ENCODE results near the gene SECISBP2.

DNA sequence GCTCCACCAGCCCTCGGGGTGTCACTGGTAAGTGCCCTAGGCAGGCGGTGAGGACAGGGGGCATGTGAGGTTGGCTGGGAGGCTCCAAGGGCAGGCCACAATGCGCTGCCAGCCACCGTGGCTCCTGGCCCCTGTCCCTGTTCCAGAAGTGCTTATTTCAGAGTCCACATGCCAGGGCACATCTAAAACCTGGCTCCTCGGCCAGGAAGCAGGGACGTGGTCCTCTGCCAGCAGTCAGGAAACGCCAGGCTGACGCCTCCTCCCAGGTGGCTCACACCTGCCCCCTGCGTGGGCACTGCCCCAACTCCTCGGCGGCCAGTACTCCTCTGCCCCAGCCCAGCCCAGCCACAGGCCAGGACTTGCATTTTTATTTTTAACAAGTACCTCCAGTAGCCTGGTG lies 68.5 kb downstream of the SECISBP2 start:
- no peak for TF ChIP-seq POLR2AphosphoS5 (IDR thresholded peaks at IDR 0.05; ENCODE audit: insufficient read depth in 1 of 2, low read depth in 1 of 2)
- TF ChIP-seq, protein P1, sequence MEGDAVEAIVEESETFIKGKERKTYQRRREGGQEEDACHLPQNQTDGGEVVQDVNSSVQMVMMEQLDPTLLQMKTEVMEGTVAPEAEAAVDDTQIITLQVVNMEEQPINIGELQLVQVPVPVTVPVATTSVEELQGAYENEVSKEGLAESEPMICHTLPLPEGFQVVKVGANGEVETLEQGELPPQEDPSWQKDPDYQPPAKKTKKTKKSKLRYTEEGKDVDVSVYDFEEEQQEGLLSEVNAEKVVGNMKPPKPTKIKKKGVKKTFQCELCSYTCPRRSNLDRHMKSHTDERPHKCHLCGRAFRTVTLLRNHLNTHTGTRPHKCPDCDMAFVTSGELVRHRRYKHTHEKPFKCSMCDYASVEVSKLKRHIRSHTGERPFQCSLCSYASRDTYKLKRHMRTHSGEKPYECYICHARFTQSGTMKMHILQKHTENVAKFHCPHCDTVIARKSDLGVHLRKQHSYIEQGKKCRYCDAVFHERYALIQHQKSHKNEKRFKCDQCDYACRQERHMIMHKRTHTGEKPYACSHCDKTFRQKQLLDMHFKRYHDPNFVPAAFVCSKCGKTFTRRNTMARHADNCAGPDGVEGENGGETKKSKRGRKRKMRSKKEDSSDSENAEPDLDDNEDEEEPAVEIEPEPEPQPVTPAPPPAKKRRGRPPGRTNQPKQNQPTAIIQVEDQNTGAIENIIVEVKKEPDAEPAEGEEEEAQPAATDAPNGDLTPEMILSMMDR (IDR thresholded peaks at IDR 0.05), result no peak
- no peak for TF ChIP-seq POLR2A (IDR thresholded peaks at IDR 0.05)
